Measurements from ENCODE around the gene CHRM4.

Gene CHRM4

DNA sequence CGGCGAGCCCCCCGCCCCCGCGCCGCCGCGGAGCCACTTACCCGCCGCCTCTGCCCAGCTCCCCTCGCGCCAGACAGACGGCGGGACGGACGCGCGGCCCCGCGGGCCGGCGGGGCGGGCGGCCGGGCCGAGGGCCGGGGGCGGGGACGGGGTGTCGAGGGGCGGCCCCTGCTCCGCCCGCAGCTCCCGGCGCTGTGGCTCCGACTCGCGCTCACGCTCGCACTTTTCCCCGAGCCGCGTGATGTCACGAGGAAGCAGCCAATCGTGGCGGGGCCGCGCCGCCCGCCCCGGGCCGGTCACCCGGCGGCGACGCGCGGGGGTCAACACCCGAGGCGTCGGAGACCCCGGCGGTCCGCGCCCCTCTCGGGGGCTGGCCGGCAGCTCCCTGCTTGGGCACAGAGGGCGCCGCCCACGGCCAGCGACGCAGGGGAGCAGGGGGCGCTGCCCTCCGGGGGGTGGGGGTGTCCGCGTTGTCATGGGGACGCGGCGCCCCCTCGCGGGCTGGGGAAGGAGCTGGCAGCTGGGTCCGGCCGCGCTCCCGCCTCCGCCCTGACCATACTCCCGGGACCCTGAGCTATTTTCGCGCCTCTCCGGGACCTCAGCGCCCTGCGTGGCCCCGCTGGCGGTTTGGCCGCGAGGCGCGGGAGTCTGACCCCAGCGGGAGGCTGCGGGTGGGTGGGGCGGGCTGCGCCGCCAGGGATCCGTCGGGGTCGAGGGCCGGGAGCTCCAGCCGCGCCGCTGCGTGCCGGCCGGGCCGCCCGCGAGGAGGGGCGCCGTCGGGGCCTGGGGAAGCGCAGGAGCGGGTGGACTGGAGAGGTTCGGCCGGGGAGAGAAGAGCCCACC, at the start of gene CHRM4:
Gene CHRM4, minus strand, starts transcription at position 199 of the 843 bp plus-strand sequence. CDS start 5,219 bp downstream, outside the sequence.
- H3K27ac ChIP-seq (ENCODE audit: low read length), result no peak within 1 kb of the TSS
- WGBS (ENCODE audit: insufficient coverage, insufficient read length), result no CpG with 5 or more reads among the region's 123 CpGs
- peak within 1 kb of the TSS; percentile 57; the same call in 1 of the 2 replicates for H3K4me3 ChIP-seq (ENCODE audit: low read length)
- no peak for DNase-seq (ENCODE audit: low read depth, low spot score)
- no peaks in the 10 kb centered on the region for H3K9me3 ChIP-seq (ENCODE audit: control insufficient read depth, insufficient read depth, low read length)
- H3K4me1 ChIP-seq (ENCODE audit: control insufficient read depth, insufficient read depth, low read length), result peaks cover 5% of the 10 kb centered on the region
- H3K27me3 ChIP-seq (ENCODE audit: control insufficient read depth, insufficient read depth, low read length), result peaks cover 15% of the 10 kb centered on the region
- no peaks in the 10 kb centered on the region for H3K36me3 ChIP-seq (ENCODE audit: control insufficient read depth, insufficient read depth, low read length)

DNA sequence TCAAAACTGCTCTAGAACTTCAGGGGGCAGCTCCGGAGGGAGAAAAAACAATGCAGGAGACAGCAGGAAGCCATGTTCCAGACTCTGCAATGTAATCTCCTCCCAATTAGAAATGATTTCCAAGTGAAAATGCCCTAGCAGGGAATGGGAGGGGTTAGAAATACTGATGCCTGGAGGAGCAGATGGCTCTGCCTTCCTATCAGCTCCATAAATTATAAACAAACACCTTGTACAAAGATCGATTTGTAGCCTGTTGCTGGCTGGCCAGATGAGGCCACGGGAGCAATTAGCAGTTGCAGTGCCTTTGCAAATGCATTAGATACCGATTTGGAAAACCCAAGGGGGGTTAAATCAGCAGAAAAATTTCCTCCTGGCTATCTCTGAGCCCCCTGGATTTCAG, 46.6 kb upstream of the CHRM4 start:
- no peak overlapping the region for H3K27ac ChIP-seq (ENCODE audit: low read length)
- peaks cover 3% of the 10 kb centered on the region for H3K4me1 ChIP-seq (ENCODE audit: control insufficient read depth, insufficient read depth, low read length)
- H3K27me3 ChIP-seq (ENCODE audit: control insufficient read depth, insufficient read depth, low read length), result no peaks in the 10 kb centered on the region
- H3K36me3 ChIP-seq (ENCODE audit: control insufficient read depth, insufficient read depth, low read length), result peaks cover 2% of the 10 kb centered on the region; the same call in 1 of the 2 replicates
- WGBS (ENCODE audit: insufficient coverage, insufficient read length), result no CpG with 5 or more reads among the region's 4 CpGs
- H3K9me3 ChIP-seq (ENCODE audit: control insufficient read depth, insufficient read depth, low read length), result no peaks in the 10 kb centered on the region
- no peak overlapping the region for H3K4me3 ChIP-seq (ENCODE audit: low read length)
- no peak for DNase-seq (ENCODE audit: low read depth, low spot score)

DNA sequence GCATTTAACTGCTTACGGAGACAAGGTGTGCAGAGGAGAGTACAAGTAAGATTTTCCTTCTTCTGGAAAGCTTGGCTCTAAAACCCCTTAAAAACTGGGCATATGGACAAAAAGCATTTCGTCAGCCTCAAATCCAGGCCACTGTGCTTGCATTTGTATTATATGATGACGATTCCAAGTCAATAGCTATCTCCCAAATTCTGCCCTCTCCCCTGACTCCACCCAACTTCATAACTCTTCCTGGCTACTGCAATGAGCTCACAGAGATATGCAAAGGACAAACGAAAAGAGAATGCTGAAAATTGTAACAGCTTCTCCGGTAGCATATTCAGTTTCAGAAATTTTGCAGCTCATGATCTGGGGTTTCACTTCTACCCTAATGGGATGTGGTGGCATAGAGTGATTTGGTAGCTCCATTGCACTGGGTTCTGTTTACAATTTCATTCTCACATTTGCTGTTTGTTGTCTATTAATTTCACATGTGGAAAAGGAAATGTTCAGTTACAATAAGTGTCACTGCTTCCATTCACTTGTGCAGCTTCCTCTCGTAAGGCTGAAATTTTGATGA, 45.6 kb upstream of the CHRM4 start:
- peaks cover 3% of the 10 kb centered on the region; the same call in 1 of the 2 replicates for H3K36me3 ChIP-seq (ENCODE audit: control insufficient read depth, insufficient read depth, low read length)
- no peaks in the 10 kb centered on the region for H3K27me3 ChIP-seq (ENCODE audit: control insufficient read depth, insufficient read depth, low read length)
- no peak overlapping the region for H3K27ac ChIP-seq (ENCODE audit: low read length)
- no peak for DNase-seq (ENCODE audit: low read depth, low spot score)
- peaks cover 3% of the 10 kb centered on the region for H3K4me1 ChIP-seq (ENCODE audit: control insufficient read depth, insufficient read depth, low read length)
- no CpG with 5 or more reads among the region's 6 CpGs for WGBS (ENCODE audit: insufficient coverage, insufficient read length)
- H3K9me3 ChIP-seq (ENCODE audit: control insufficient read depth, insufficient read depth, low read length), result no peaks in the 10 kb centered on the region
- H3K4me3 ChIP-seq (ENCODE audit: low read length), result no peak overlapping the region

- WGBS (ENCODE audit: insufficient coverage, insufficient read length), result no CpG with 5 or more reads among the region's 3 CpGs
- Histone ChIP-seq H3K27me3 (ENCODE audit: control insufficient read depth, insufficient read depth, low read length) (no peaks in the 10 kb centered on the region), H3K36me3 (ENCODE audit: control insufficient read depth, insufficient read depth, low read length) (peaks cover 3% of the 10 kb centered on the region; the same call in 1 of the 2 replicates), H3K4me3 (ENCODE audit: low read length) (no peak overlapping the region), H3K9me3 (ENCODE audit: control insufficient read depth, insufficient read depth, low read length) (no peaks in the 10 kb centered on the region), H3K27ac (ENCODE audit: low read length) (no peak overlapping the region), H3K4me1 (ENCODE audit: control insufficient read depth, insufficient read depth, low read length) (peaks cover 3% of the 10 kb centered on the region)
- no peak for DNase-seq (ENCODE audit: low read depth, low spot score)
These were observed 44.5 kb upstream of the CHRM4 start for GRCh38 chr11:46436113-46436512.

DNA sequence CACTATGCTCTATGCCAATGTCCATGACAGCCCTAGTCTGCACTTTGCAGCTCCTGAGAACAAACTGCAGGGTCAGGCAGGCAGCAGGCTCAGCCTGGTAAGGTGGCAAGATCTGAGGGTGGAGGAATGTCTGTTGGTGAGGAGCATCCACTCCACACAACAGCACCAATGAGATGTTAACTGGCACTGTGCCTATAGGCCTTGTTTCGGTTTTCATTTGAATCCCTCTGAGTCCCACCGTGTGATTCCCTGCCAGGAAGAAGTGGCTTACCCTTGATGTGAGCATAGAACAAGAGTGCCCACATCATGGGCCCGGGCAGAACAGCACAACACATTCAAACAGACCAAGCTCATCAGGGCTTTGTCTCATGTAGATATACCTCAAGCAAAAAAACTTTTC, 44.1 kb upstream of the CHRM4 start:
- Histone ChIP-seq H3K36me3 (ENCODE audit: control insufficient read depth, insufficient read depth, low read length) (peaks cover 3% of the 10 kb centered on the region; the same call in 1 of the 2 replicates), H3K27me3 (ENCODE audit: control insufficient read depth, insufficient read depth, low read length) (no peaks in the 10 kb centered on the region), H3K4me3 (ENCODE audit: low read length) (no peak overlapping the region), H3K27ac (ENCODE audit: low read length) (no peak overlapping the region), H3K4me1 (ENCODE audit: control insufficient read depth, insufficient read depth, low read length) (peaks cover 3% of the 10 kb centered on the region), H3K9me3 (ENCODE audit: control insufficient read depth, insufficient read depth, low read length) (no peaks in the 10 kb centered on the region)
- no peak for DNase-seq (ENCODE audit: low read depth, low spot score)
- no CpG with 5 or more reads among the region's 3 CpGs for WGBS (ENCODE audit: insufficient coverage, insufficient read length)

GRCh38 chr11:46431211-46431610, 39.6 kb upstream of the CHRM4 start:
- H3K9me3 ChIP-seq (ENCODE audit: control insufficient read depth, insufficient read depth, low read length), result no peaks in the 10 kb centered on the region
- H3K36me3 ChIP-seq (ENCODE audit: control insufficient read depth, insufficient read depth, low read length), result peaks cover 3% of the 10 kb centered on the region; the same call in 1 of the 2 replicates
- H3K4me3 ChIP-seq (ENCODE audit: low read length), result no peak overlapping the region
- H3K27me3 ChIP-seq (ENCODE audit: control insufficient read depth, insufficient read depth, low read length), result no peaks in the 10 kb centered on the region
- H3K27ac ChIP-seq (ENCODE audit: low read length), result no peak overlapping the region
- H3K4me1 ChIP-seq (ENCODE audit: control insufficient read depth, insufficient read depth, low read length), result peaks cover 5% of the 10 kb centered on the region
- no peak for DNase-seq (ENCODE audit: low read depth, low spot score)

DNA sequence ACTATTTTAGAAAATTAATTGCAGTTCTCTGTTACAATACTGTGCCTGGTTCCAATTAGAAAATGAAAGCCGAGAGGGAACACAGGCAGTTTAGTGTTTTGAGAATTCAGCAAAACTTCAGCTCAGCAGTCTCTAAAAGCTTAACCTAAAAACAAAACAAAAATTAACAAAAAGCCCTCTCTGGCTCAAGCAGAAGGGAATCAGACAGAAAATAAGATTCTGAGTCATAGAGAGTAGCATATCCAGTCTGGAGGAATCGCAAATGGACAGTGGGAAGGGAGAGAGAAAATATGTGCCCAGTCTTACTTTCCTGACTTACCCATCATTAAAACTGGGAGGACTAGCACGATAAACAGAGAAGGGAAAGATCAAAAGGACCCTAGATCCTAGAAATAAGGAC, 38.1 kb upstream of the CHRM4 start:
- Histone ChIP-seq H3K9me3 (ENCODE audit: control insufficient read depth, insufficient read depth, low read length) (no peaks in the 10 kb centered on the region), H3K36me3 (ENCODE audit: control insufficient read depth, insufficient read depth, low read length) (peaks cover 3% of the 10 kb centered on the region; the same call in 1 of the 2 replicates), H3K4me3 (ENCODE audit: low read length) (no peak overlapping the region), H3K27ac (ENCODE audit: low read length) (no peak overlapping the region), H3K4me1 (ENCODE audit: control insufficient read depth, insufficient read depth, low read length) (0 out of 2 replicates have a peak, but pooled peaks cover 2% of the 10 kb centered on the region), H3K27me3 (ENCODE audit: control insufficient read depth, insufficient read depth, low read length) (no peaks in the 10 kb centered on the region)
- no peak for DNase-seq (ENCODE audit: low read depth, low spot score)
- no CpG with 5 or more reads among the region's 3 CpGs for WGBS (ENCODE audit: insufficient coverage, insufficient read length)

DNA sequence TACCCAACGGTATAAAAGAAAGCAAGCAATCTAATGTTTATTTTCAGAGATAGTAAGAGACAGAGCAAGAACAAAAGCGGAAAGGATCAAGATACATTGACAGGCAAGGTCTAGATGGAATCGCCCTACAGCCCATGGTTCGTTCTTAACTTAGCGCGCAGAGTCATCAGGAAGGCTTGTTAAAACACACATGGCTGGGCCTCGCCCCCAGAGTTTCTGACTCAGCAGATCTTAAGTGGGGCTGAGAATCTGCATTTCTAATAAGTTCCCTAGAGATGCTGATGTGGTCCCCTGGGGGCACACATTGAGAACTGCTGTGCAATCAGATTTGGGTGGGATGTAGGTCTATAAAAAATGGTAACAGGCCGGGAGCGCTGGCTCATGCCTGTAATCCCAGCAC, 35.8 kb upstream of the CHRM4 start:
- Histone ChIP-seq H3K4me1 (ENCODE audit: control insufficient read depth, insufficient read depth, low read length) (0 out of 2 replicates have a peak, but pooled peaks cover 2% of the 10 kb centered on the region), H3K36me3 (ENCODE audit: control insufficient read depth, insufficient read depth, low read length) (no peaks in the 10 kb centered on the region), H3K4me3 (ENCODE audit: low read length) (no peak overlapping the region), H3K27ac (ENCODE audit: low read length) (no peak overlapping the region), H3K27me3 (ENCODE audit: control insufficient read depth, insufficient read depth, low read length) (no peaks in the 10 kb centered on the region), H3K9me3 (ENCODE audit: control insufficient read depth, insufficient read depth, low read length) (no peaks in the 10 kb centered on the region)
- no CpG with 5 or more reads among the region's 9 CpGs for WGBS (ENCODE audit: insufficient coverage, insufficient read length)
- DNase-seq (ENCODE audit: low read depth, low spot score), result peak; percentile 41

DNA sequence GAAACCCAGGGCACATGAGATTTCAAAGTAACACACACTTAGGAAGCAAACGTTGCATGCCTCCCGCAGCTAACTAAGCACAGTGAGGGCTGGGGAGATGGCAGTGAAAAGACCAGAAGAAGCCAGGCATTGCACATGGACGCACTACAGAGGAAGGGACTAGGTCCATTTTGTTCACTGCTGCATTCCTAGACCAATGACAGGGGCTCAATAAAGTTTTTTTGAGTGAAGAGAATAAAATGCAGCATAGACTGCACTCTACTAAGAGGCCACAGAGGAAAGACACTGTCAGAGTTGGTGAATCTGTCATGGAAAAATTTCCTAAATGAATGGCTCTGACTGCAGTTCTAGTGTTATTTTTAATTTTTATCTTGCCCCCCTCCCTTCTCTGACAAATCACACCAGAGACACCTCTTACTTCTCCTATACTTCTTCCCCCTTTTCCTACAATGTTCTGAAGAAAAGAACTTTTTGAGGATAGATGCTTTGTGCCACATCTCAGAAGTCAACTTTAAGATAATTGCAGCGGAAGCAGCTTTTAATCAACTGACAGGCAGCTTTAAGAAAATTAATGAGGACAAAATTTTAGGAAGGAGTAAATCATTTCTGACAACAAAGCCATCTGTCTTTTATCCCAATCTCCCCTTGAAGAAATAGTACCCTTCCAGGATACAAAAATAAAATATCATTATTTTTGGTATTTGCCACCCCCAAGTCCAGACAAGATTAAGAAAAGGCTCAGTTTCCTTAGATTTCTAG, 34.8 kb upstream of the CHRM4 start:
- no peak for DNase-seq (ENCODE audit: low read depth, low spot score)
- H3K9me3 ChIP-seq (ENCODE audit: control insufficient read depth, insufficient read depth, low read length), result no peaks in the 10 kb centered on the region
- WGBS (ENCODE audit: insufficient coverage, insufficient read length), result no CpG with 5 or more reads among the region's 4 CpGs
- no peak overlapping the region for H3K27ac ChIP-seq (ENCODE audit: low read length)
- no peak overlapping the region for H3K4me3 ChIP-seq (ENCODE audit: low read length)
- H3K36me3 ChIP-seq (ENCODE audit: control insufficient read depth, insufficient read depth, low read length), result no peaks in the 10 kb centered on the region
- H3K4me1 ChIP-seq (ENCODE audit: control insufficient read depth, insufficient read depth, low read length), result 0 out of 2 replicates have a peak, but pooled peaks cover 2% of the 10 kb centered on the region
- H3K27me3 ChIP-seq (ENCODE audit: control insufficient read depth, insufficient read depth, low read length), result no peaks in the 10 kb centered on the region

- DNase-seq (ENCODE audit: low read depth, low spot score), result no peak
- no CpG with 5 or more reads among the region's 7 CpGs for WGBS (ENCODE audit: insufficient coverage, insufficient read length)
- H3K27ac ChIP-seq (ENCODE audit: low read length), result no peak overlapping the region
- H3K4me1 ChIP-seq (ENCODE audit: control insufficient read depth, insufficient read depth, low read length), result no peaks in the 10 kb centered on the region
- no peaks in the 10 kb centered on the region for H3K9me3 ChIP-seq (ENCODE audit: control insufficient read depth, insufficient read depth, low read length)
- no peak overlapping the region for H3K4me3 ChIP-seq (ENCODE audit: low read length)
- H3K27me3 ChIP-seq (ENCODE audit: control insufficient read depth, insufficient read depth, low read length), result no peaks in the 10 kb centered on the region
- no peaks in the 10 kb centered on the region for H3K36me3 ChIP-seq (ENCODE audit: control insufficient read depth, insufficient read depth, low read length)
These were observed 31.0 kb upstream of the CHRM4 start for GRCh38 chr11:46422588-46422987.
